NCI-H446 treated with DMSO at 0.1 percent for 48 hours (cell line): ENCODE data around the gene ANKHD1.

Experiments used
- DNase-seq: peaks from one replicate; lab custom pipeline; 2025; lab: John Stamatoyannopoulos, UW

Gene ANKHD1

GRCh38 chr5:140401362-140402257 is at the start of gene ANKHD1:
Gene ANKHD1 (plus strand): TSS chr5:140401833. CDS start chr5:140401968, 135 bp downstream.
- DNase-seq: peak; percentile 99

- DNase-seq: no peak
These were observed 46.1 kb upstream of the ANKHD1 start for GRCh38 chr5:140355546-140355945.

GRCh38 chr5:140356853-140357725 is 44.5 kb upstream of the ANKHD1 start:
- DNase-seq: no peak

GRCh38 chr5:140357726-140358093 is 43.9 kb upstream of the ANKHD1 start:
- DNase-seq: peak; percentile 71

GRCh38 chr5:140358738-140359310 is 42.8 kb upstream of the ANKHD1 start:
- DNase-seq: no peak

GRCh38 chr5:140360101-140360500 is 41.5 kb upstream of the ANKHD1 start, which contains the start of gene SLC4A9:
Gene SLC4A9 (plus strand): TSS chr5:140360194. CDS start chr5:140360237, 43 bp downstream.
- DNase-seq: no peak

- DNase-seq: no peak
These were observed 40.8 kb upstream of the ANKHD1 start for GRCh38 chr5:140360681-140361479.

GRCh38 chr5:140361901-140362300 is 39.7 kb upstream of the ANKHD1 start:
- DNase-seq: no peak

- no peak for DNase-seq
These were observed 39.3 kb upstream of the ANKHD1 start for GRCh38 chr5:140362311-140362710.

GRCh38 chr5:140362875-140363630 is 38.6 kb upstream of the ANKHD1 start:
- DNase-seq: no peak

- DNase-seq: no peak
These were observed 37.8 kb upstream of the ANKHD1 start for GRCh38 chr5:140363631-140364471.

- DNase-seq: no peak
These were observed 37.2 kb upstream of the ANKHD1 start for GRCh38 chr5:140364472-140364765.

- DNase-seq: no peak
These were observed 36.4 kb upstream of the ANKHD1 start for GRCh38 chr5:140365282-140365681.

GRCh38 chr5:140365941-140366340 is 35.7 kb upstream of the ANKHD1 start:
- no peak for DNase-seq

GRCh38 chr5:140366589-140367255 is 34.9 kb upstream of the ANKHD1 start:
- DNase-seq: no peak

GRCh38 chr5:140367256-140368013 is 34.2 kb upstream of the ANKHD1 start:
- DNase-seq: no peak

GRCh38 chr5:140371356-140372151 is 30.1 kb upstream of the ANKHD1 start:
- DNase-seq: no peak

GRCh38 chr5:140372971-140373487 is 28.6 kb upstream of the ANKHD1 start:
- DNase-seq: peak; percentile 35
